ENCODE measurements around the gene ATP8A1. TPM values are rescaled to one million over a fixed set of nuclear protein-coding genes. Genes with fewer than 3 reads are reported as not detected.

Gene ATP8A1
- total RNA-seq, 2 donors from 2014 or later = 18.6 to 74.0 TPM

GRCh38 chr4:42649870-42650269, 7.0 kb downstream of the ATP8A1 start:
- intact Hi-C loops (cut with DNase I) = no loop called here
- Histone ChIP-seq H3K36me3 (no peaks in the 10 kb centered on the region), H3K27me3 (replicated peaks; ENCODE audit: insufficient read depth) (no peaks in the 10 kb centered on the region), H3K4me1 (replicated peaks) (no peaks in the 10 kb centered on the region), H3K27ac (no peak overlapping the region), H3K4me3 (no peak overlapping the region), H3K9me3 (no peaks in the 10 kb centered on the region)
- TF ChIP-seq CTCF (IDR thresholded peaks at IDR 0.05) (no peak), POLR2AphosphoS5 (IDR thresholded peaks at IDR 0.05) (no peak), POLR2A (IDR thresholded peaks at IDR 0.05) (no peak)
- DNase-seq (ENCODE audit: low spot score) = no peak
- WGBS = 67% methylated on average over 4 of the region's 4 CpGs

- no peak for TF ChIP-seq POLR2A (IDR thresholded peaks at IDR 0.05)
- no peak for TF ChIP-seq CTCF (IDR thresholded peaks at IDR 0.05)
- TF ChIP-seq POLR2AphosphoS5 (IDR thresholded peaks at IDR 0.05) = no peak
- DNase-seq (ENCODE audit: low spot score) = no peak
- H3K36me3 ChIP-seq = no peaks in the 10 kb centered on the region
- H3K9me3 ChIP-seq = no peaks in the 10 kb centered on the region
- H3K4me3 ChIP-seq = no peak overlapping the region
- no peaks in the 10 kb centered on the region for H3K4me1 ChIP-seq (replicated peaks)
- 81% methylated on average over 2 of the region's 2 CpGs for WGBS
- intact Hi-C loops (cut with DNase I) = no loop called here
- no peak overlapping the region for H3K27ac ChIP-seq
- no peaks in the 10 kb centered on the region for H3K27me3 ChIP-seq (replicated peaks; ENCODE audit: insufficient read depth)
Measured at GRCh38 chr4:42646999-42647541, 9.8 kb downstream of the ATP8A1 start.

- intact Hi-C loops (cut with DNase I) = no loop called here
- WGBS = 91% methylated on average over 8 of the region's 8 CpGs
- H3K27me3 ChIP-seq (replicated peaks; ENCODE audit: insufficient read depth) = no peaks in the 10 kb centered on the region
- no peak overlapping the region for H3K4me3 ChIP-seq
- TF ChIP-seq CTCF (IDR thresholded peaks at IDR 0.05) = no peak
- no peaks in the 10 kb centered on the region for H3K9me3 ChIP-seq
- H3K36me3 ChIP-seq = no peaks in the 10 kb centered on the region
- no peaks in the 10 kb centered on the region for H3K4me1 ChIP-seq (replicated peaks)
- H3K27ac ChIP-seq = no peak overlapping the region
- DNase-seq (ENCODE audit: low spot score) = no peak
Measured at GRCh38 chr4:42646013-42646784, 10.7 kb downstream of the ATP8A1 start.

GRCh38 chr4:42644897-42645296, 12.0 kb downstream of the ATP8A1 start:
- intact Hi-C loops (cut with DNase I) = no loop called here
- no peaks in the 10 kb centered on the region for H3K9me3 ChIP-seq
- H3K4me1 ChIP-seq (replicated peaks) = no peaks in the 10 kb centered on the region
- no peak overlapping the region for H3K27ac ChIP-seq
- no peak overlapping the region for H3K4me3 ChIP-seq
- TF ChIP-seq POLR2A (IDR thresholded peaks at IDR 0.05) = no peak
- no peak for TF ChIP-seq CTCF (IDR thresholded peaks at IDR 0.05)
- no peak for TF ChIP-seq POLR2AphosphoS5 (IDR thresholded peaks at IDR 0.05)
- H3K36me3 ChIP-seq = no peaks in the 10 kb centered on the region
- H3K27me3 ChIP-seq (replicated peaks; ENCODE audit: insufficient read depth) = no peaks in the 10 kb centered on the region
- DNase-seq (ENCODE audit: low spot score) = no peak

GRCh38 chr4:42643685-42644084, 13.2 kb downstream of the ATP8A1 start:
- Histone ChIP-seq H3K27ac (no peak overlapping the region), H3K36me3 (no peaks in the 10 kb centered on the region), H3K27me3 (replicated peaks; ENCODE audit: insufficient read depth) (no peaks in the 10 kb centered on the region), H3K9me3 (no peaks in the 10 kb centered on the region), H3K4me3 (no peak overlapping the region), H3K4me1 (replicated peaks) (no peaks in the 10 kb centered on the region)
- WGBS = 93% methylated on average over 5 of the region's 5 CpGs
- no peak for TF ChIP-seq POLR2AphosphoS5 (IDR thresholded peaks at IDR 0.05)
- DNase-seq (ENCODE audit: low spot score) = no peak
- intact Hi-C loops (cut with DNase I) = no loop called here

All from prostate gland (tissue), 2 donors.